ENCODE results near the gene CARMIL3. TPM values are rescaled to one million over a fixed set of nuclear protein-coding genes. Genes with fewer than 3 reads are reported as not detected.

The CARMIL3 gene
- total RNA-seq, 3 donors from 2014 or later, result 1.4 to 2.7 (median 1.5) TPM

GRCh38 chr14:24080142-24080530, 28.3 kb downstream of the CARMIL3 start:
- no peaks in the 10 kb centered on the region for H3K36me3 ChIP-seq (ENCODE audit: low read depth)
- no peak overlapping the region for H3K4me3 ChIP-seq
- H3K4me1 ChIP-seq (ENCODE audit: low read depth), result peaks cover 8% of the 10 kb centered on the region
- H3K9me3 ChIP-seq, result no peaks in the 10 kb centered on the region
- DNase-seq (no peak), ATAC-seq (no peak)
- intact Hi-C loops (cut with DNase I, micrococcal nuclease), result no loop called here
- TF ChIP-seq CTCF (IDR thresholded peaks at IDR 0.05), result no peak

- ATAC-seq, result peak; percentile 94
- peak overlapping the region; percentile 28 for H3K4me3 ChIP-seq
- no peak for TF ChIP-seq CTCF (IDR thresholded peaks at IDR 0.05)
- no peaks in the 10 kb centered on the region for H3K9me3 ChIP-seq
- peaks cover 8% of the 10 kb centered on the region for H3K4me1 ChIP-seq (ENCODE audit: low read depth)
- intact Hi-C loops (cut with DNase I, micrococcal nuclease), result no loop called here
- H3K36me3 ChIP-seq (ENCODE audit: low read depth), result no peaks in the 10 kb centered on the region
- peak; percentile 85 to 89 (median 88) for DNase-seq
Measured at GRCh38 chr14:24080888-24081738, 29.3 kb downstream of the CARMIL3 start.

GRCh38 chr14:24081739-24082211, 30.0 kb downstream of the CARMIL3 start:
- no peak for TF ChIP-seq CTCF (IDR thresholded peaks at IDR 0.05)
- DNase-seq (no peak), ATAC-seq (no peak)
- intact Hi-C loops (cut with DNase I, micrococcal nuclease), result no loop called here
- Histone ChIP-seq H3K4me1 (ENCODE audit: low read depth) (peaks cover 8% of the 10 kb centered on the region), H3K4me3 (no peak overlapping the region), H3K9me3 (no peaks in the 10 kb centered on the region), H3K36me3 (ENCODE audit: low read depth) (no peaks in the 10 kb centered on the region)

GRCh38 chr14:24082411-24083080, 30.7 kb downstream of the CARMIL3 start:
- no peak overlapping the region for H3K4me3 ChIP-seq
- no peaks in the 10 kb centered on the region for H3K36me3 ChIP-seq (ENCODE audit: low read depth)
- DNase-seq (peak in 1 of 3 donors; percentile 36), ATAC-seq (no peak)
- TF ChIP-seq CTCF (IDR thresholded peaks at IDR 0.05), result no peak
- intact Hi-C loops (cut with DNase I, micrococcal nuclease), result no loop called here
- H3K4me1 ChIP-seq (ENCODE audit: low read depth), result peaks cover 8% of the 10 kb centered on the region
- no peaks in the 10 kb centered on the region for H3K9me3 ChIP-seq

- Histone ChIP-seq H3K9me3 (no peaks in the 10 kb centered on the region), H3K36me3 (ENCODE audit: low read depth) (no peaks in the 10 kb centered on the region), H3K4me1 (ENCODE audit: low read depth) (peaks cover 8% of the 10 kb centered on the region), H3K4me3 (no peak overlapping the region)
- ATAC-seq, result no peak
- TF ChIP-seq CTCF (IDR thresholded peaks at IDR 0.05), result no peak
- no peak for DNase-seq
- intact Hi-C loops (cut with DNase I, micrococcal nuclease), result no loop called here
Measured at GRCh38 chr14:24083462-24083861, 31.7 kb downstream of the CARMIL3 start.

Measured in mucosa of descending colon (tissue), 3 donors.